K562 (cell line): ENCODE data around the gene MYLK2.

Source experiments
- EZH2 ChIP-seq: IDR thresholded peaks from 2 replicates; pipeline ENCODE4 v1.6.1; 2012; ENCODE audit warnings: low read depth, mild to moderate bottlenecking, inconsistent platforms, low read length, borderline replicate concordance
- RBM14 ChIP-seq: fragments of 200-400 bp; formaldehyde crosslinking; IDR thresholded peaks from 2 replicates; pipeline ENCODE4 v1.6.1; 2018; ENCODE audit warnings: low read depth, mild to moderate bottlenecking, low read length, moderate library complexity, borderline replicate concordance; ENCODE audit not compliant: insufficient read depth
- TCF7 ChIP-seq: sonication (generic); IDR thresholded peaks from 2 replicates; pipeline ENCODE4 v1.6.1; 2016; ENCODE audit warnings: antibody characterized with exemption, borderline replicate concordance
- ZNF507 ChIP-seq: conservative IDR thresholded peaks from 2 replicates; pipeline ENCODE4 v1.6.1; 2017; ENCODE audit warnings: missing genetic modification characterization, missing compliant biosample characterization

GRCh38 chr20:31809661-31810060 lies 9.5 kb upstream of the MYLK2 start:
- TF ChIP-seq TCF7: no peak
- no peak for TF ChIP-seq EZH2
- TF ChIP-seq RBM14: no peak
- TF ChIP-seq ZNF507 (tag): no peak
